Aorta (tissue), 5 donors: ENCODE measurements around the gene SLC17A8. TPM values are rescaled to one million over a fixed set of nuclear protein-coding genes. Genes with fewer than 3 reads are reported as not detected.

ENCODE experiments used
- ATAC-seq: fragments of 200-7000 bp; cut with Tn5 transposase; one replicate; pipeline ENCODE4 v1.9.1; 2022; ENCODE audit warnings: moderate library complexity; ENCODE audit not compliant: low FRiP score
- DNase-seq, 2 donors: peaks; one replicate each; pipeline ENCODE4 v3.0.0-alpha.2; 2020
- H3K27ac ChIP-seq, 2 donors: one replicate each; pipeline ENCODE4 v1.5.1; 2013; ENCODE audit warnings: low read length in 2 of 2, mild to moderate bottlenecking in 2 of 2, moderate library complexity in 2 of 2, control low read depth in 1 of 2, inconsistent platforms in 1 of 2, low read depth in 1 of 2
- H3K27me3 ChIP-seq, 2 donors: one replicate each; pipeline ENCODE4 v1.6.1; 2013; ENCODE audit warnings: control low read depth in 1 of 2, low read length in 1 of 2, mild to moderate bottlenecking in 1 of 2, moderate library complexity in 1 of 2; ENCODE audit not compliant: insufficient read depth in 2 of 2, control insufficient read depth in 1 of 2
- H3K36me3 ChIP-seq, 2 donors: one replicate each; pipeline ENCODE4 v1.6.1; 2013; ENCODE audit warnings: control low read depth in 1 of 2, low read length in 1 of 2, mild to moderate bottlenecking in 1 of 2; ENCODE audit not compliant: insufficient read depth in 2 of 2, control insufficient read depth in 1 of 2
- H3K4me1 ChIP-seq, 2 donors: one replicate each; pipeline ENCODE4 v1.6.1; 2013; ENCODE audit warnings: low read length in 2 of 2, control low read depth in 1 of 2, mild to moderate bottlenecking in 1 of 2, moderate library complexity in 1 of 2; ENCODE audit not compliant: insufficient read depth in 2 of 2, control insufficient read depth in 1 of 2
- H3K4me3 ChIP-seq, 2 donors: one replicate each; pipeline ENCODE4 v1.5.1; 2013; ENCODE audit warnings: low read length in 2 of 2, control low read depth in 1 of 2, mild to moderate bottlenecking in 1 of 2
- H3K9me3 ChIP-seq: one replicate; pipeline ENCODE4 v1.6.1; 2013; ENCODE audit warnings: mild to moderate bottlenecking, low read length; ENCODE audit not compliant: control insufficient read depth
- WGBS, 2 donors: extraction: QIAGEN DNeasy Blood & Tissue Kit; methylation state at CpG; one replicate each; pipeline ENCODE4 v1.1.7; 2013; 5-methylcytosine and 5-hydroxymethylcytosine counted together
- intact Hi-C, 2 donors: fragments of 100-400 bp; cut with DNase I; formaldehyde crosslinking; loops; one replicate each; pipeline versions ENCODE4 v1.14.2 to v1.15.0; 2022
- polyA plus RNA-seq, 2 donors: library from polyadenylated mRNA; stranded (reverse); fragments of 200-250 nt; gene quantifications; one replicate each; pipeline ENCODE4 v1.2.3, GENCODE V29; 2013
- total RNA-seq, 2 donors: library from RNA; stranded (reverse); fragmentation: NEBNext Ultra II Directional; extraction: Animal tissue kit (Norgen Biotek cat#: 25700); gene quantifications; one replicate each; pipeline ENCODE4 v1.2.1, GENCODE V29; 2021
- donor health status: healthy with polysubstance abuse.
- donor health status: Bipolar disorder and iron deficiency.
- donor health status: DM: no; HTN: no; CAD: no.
- donor health status: DM: no; HTN: no; CAD: no.
- donor health status: DM: yes; HTN: yes; CAD: no.

Gene SLC17A8
- total and polyA plus RNA-seq, 4 donors: not detected

DNA sequence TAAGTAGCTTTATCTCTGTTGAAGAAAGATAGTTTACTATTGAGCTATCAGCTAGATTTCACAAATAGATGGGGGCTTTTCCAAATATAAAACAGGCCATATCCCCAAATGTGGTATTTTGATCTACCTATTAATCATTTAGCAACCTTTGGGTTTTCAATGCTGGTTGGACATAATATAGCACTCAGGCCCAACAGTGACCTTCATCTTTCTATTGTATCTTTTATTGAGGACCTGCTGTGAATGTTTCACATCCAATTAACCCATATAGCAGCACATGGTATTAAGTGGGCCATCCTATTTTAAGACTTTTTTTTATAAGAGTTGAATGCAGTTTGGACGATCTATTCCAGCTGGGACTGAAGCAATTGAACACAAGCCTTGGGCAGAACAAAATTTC lies 106.8 kb downstream of the SLC17A8 start:
- 68 to 80% methylated on average over 1 of the region's 1 CpG for WGBS, 2 donors
- H3K4me3 ChIP-seq: no peak overlapping the region
- ATAC-seq (no peak), DNase-seq (no peak)
- intact Hi-C loops: no loop called here
- no peaks in the 10 kb centered on the region for H3K27me3 ChIP-seq
- H3K9me3 ChIP-seq: no peaks in the 10 kb centered on the region
- no peak overlapping the region for H3K27ac ChIP-seq
- no peaks in the 10 kb centered on the region for H3K36me3 ChIP-seq
- no peaks in the 10 kb centered on the region for H3K4me1 ChIP-seq

DNA sequence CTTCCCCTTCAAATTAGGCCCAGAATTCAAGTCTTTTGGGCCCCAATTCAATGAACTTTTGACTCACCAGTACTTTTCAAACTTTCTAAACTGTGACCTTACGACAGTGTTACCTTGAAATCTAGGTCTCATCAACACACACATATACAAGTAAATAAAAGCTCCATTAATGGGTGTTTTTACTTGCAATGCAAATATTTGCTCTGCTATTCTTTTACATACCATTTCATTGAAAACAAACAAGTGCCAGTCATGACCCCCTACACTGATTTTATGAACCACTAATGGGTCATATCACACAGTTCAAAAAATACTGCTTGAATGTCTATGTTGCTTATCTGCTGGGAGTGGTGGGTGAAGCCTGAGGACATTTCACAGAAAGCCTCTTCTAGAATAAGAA lies 107.7 kb downstream of the SLC17A8 start:
- WGBS, 2 donors: 78 to 88% methylated on average over 1 of the region's 1 CpG
- DNase-seq (no peak), ATAC-seq (no peak)
- H3K9me3 ChIP-seq: no peaks in the 10 kb centered on the region
- no peaks in the 10 kb centered on the region for H3K27me3 ChIP-seq
- H3K4me3 ChIP-seq: no peak overlapping the region
- no peaks in the 10 kb centered on the region for H3K36me3 ChIP-seq
- no peak overlapping the region for H3K27ac ChIP-seq
- intact Hi-C loops: no loop called here
- no peaks in the 10 kb centered on the region for H3K4me1 ChIP-seq

DNA sequence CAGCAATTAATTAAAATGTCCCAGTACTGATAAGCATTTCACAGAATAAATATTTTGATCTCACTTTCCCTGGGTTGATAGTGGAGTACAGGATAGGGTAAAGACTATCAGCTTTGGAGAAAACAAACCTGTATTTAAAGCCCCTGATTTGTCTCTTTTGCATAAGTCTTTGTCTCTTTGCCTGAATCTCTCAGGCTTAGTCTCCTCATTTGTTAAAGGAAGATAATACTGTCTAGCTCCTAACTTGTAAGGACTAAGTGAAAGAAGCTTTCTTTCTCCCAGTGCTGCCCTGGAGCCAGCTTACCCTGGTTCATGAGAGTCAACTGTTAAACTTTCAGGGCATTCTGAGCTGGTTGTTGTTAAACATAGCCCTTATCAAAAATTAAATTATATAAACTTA lies 111.3 kb downstream of the SLC17A8 start:
- Histone ChIP-seq H3K4me1 (no peaks in the 10 kb centered on the region), H3K9me3 (no peaks in the 10 kb centered on the region), H3K27ac (no peak overlapping the region), H3K4me3 (no peak overlapping the region), H3K27me3 (no peaks in the 10 kb centered on the region), H3K36me3 (no peaks in the 10 kb centered on the region)
- DNase-seq (no peak), ATAC-seq (no peak)
- intact Hi-C loops: no loop called here

Other genes with a start within 250 kb of the SLC17A8 start
- gene BLTP3B, start 214.2 kb upstream of the SLC17A8 start, total RNA-seq: 10 to 100 TPM; 40.8 to 57.2 TPM
- gene BLTP3B, start 214.2 kb upstream of the SLC17A8 start, polyA plus RNA-seq: 10 to 100 TPM in 1 of 2 donors, 1 to 10 TPM in 1; 8.6 to 13.0 TPM
- 10 to 100 TPM; 21.4 to 23.9 TPM for gene ACTR6, start 156.3 kb upstream of the SLC17A8 start, total RNA-seq
- gene ACTR6, start 156.3 kb upstream of the SLC17A8 start, polyA plus RNA-seq: 10 to 100 TPM; 21.7 to 37.7 TPM
- 1 to 10 TPM in 1 of 2 donors, under 1 TPM in 1; 0.29 to 1.5 TPM for gene DEPDC4, start 90.0 kb upstream of the SLC17A8 start, total RNA-seq
- gene DEPDC4, start 90.0 kb upstream of the SLC17A8 start, polyA plus RNA-seq: 1 to 10 TPM in 1 of 2 donors, not detected in 1; 1.4 TPM
- gene SCYL2, start 89.9 kb upstream of the SLC17A8 start, total RNA-seq: 10 to 100 TPM; 43.9 to 46.2 TPM
- 10 to 100 TPM; 17.3 to 22.0 TPM for gene SCYL2, start 89.9 kb upstream of the SLC17A8 start, polyA plus RNA-seq
- gene NR1H4, start 116.8 kb downstream of the SLC17A8 start, total RNA-seq: not detected
- 1 to 10 TPM in 1 of 2 donors, not detected in 1; 3.8 TPM for gene NR1H4, start 116.8 kb downstream of the SLC17A8 start, polyA plus RNA-seq
- gene GAS2L3, start 216.6 kb downstream of the SLC17A8 start, total RNA-seq: 10 to 100 TPM in 1 of 2 donors, 1 to 10 TPM in 1; 5.8 to 19.6 TPM
- 1 to 10 TPM in 1 of 2 donors, under 1 TPM in 1; 0.13 to 5.1 TPM for gene GAS2L3, start 216.6 kb downstream of the SLC17A8 start, polyA plus RNA-seq